ENCODE data around the gene C14orf93.
"Not testable (repeated sequence)": the region's sequence is repeated elsewhere in the genome, so short reads cannot be mapped to it uniquely, and the experiment has no call there.

Gene C14orf93

GRCh38 chr14:22965916-22966782 lies 43.8 kb downstream of the C14orf93 start:
- not testable (repeated sequence) for H3K4me3 Mint-ChIP-seq; H3K36me3 Mint-ChIP-seq (ENCODE audit: low read depth); H3K27ac Mint-ChIP-seq; H3K4me1 Mint-ChIP-seq (ENCODE audit: low read depth); H3K9me3 Mint-ChIP-seq
- H3K27me3 Mint-ChIP-seq (ENCODE audit: low read depth): peaks cover 14% of the 10 kb centered on the region

GRCh38 chr14:22962061-22962676 lies 47.8 kb downstream of the C14orf93 start:
- Mint-ChIP-seq H3K27ac (no peak overlapping the region), H3K9me3 (no peaks in the 10 kb centered on the region), H3K4me3 (no peak overlapping the region), H3K36me3 (ENCODE audit: low read depth) (no peaks in the 10 kb centered on the region), H3K4me1 (ENCODE audit: low read depth) (peaks cover 2% of the 10 kb centered on the region), H3K27me3 (ENCODE audit: low read depth) (peaks cover 21% of the 10 kb centered on the region)

- Mint-ChIP-seq H3K36me3 (ENCODE audit: low read depth) (peaks cover 13% of the 10 kb centered on the region), H3K27me3 (ENCODE audit: low read depth) (peaks cover 8% of the 10 kb centered on the region), H3K4me3 (peak overlapping the region; percentile 90), H3K4me1 (ENCODE audit: low read depth) (peaks cover 18% of the 10 kb centered on the region), H3K9me3 (no peaks in the 10 kb centered on the region), H3K27ac (peak overlapping the region; percentile 85)
Measured at GRCh38 chr14:22955702-22956569, 54.0 kb downstream of the C14orf93 start.

GRCh38 chr14:22952418-22952817 lies 57.5 kb downstream of the C14orf93 start:
- no peak overlapping the region for H3K4me3 Mint-ChIP-seq

GRCh38 chr14:22951795-22952194 lies 58.1 kb downstream of the C14orf93 start:
- not testable (repeated sequence) for H3K4me3 Mint-ChIP-seq
- peaks cover 22% of the 10 kb centered on the region for H3K36me3 Mint-ChIP-seq (ENCODE audit: low read depth)

More at GRCh38 chr14:22952418-22952817, 57.5 kb downstream of the C14orf93 start:
- Mint-ChIP-seq H3K9me3 (no peaks in the 10 kb centered on the region), H3K27ac (no peak overlapping the region), H3K27me3 (ENCODE audit: low read depth) (no peaks in the 10 kb centered on the region), H3K4me1 (ENCODE audit: low read depth) (peaks cover 17% of the 10 kb centered on the region), H3K36me3 (ENCODE audit: low read depth) (peaks cover 16% of the 10 kb centered on the region)

GRCh38 chr14:22945642-22946041 lies 64.3 kb downstream of the C14orf93 start:
- Mint-ChIP-seq H3K4me1 (ENCODE audit: low read depth) (no peaks in the 10 kb centered on the region), H3K36me3 (ENCODE audit: low read depth) (peaks cover 15% of the 10 kb centered on the region), H3K9me3 (no peaks in the 10 kb centered on the region), H3K4me3 (no peak overlapping the region), H3K27ac (no peak overlapping the region), H3K27me3 (ENCODE audit: low read depth) (no peaks in the 10 kb centered on the region)

More at GRCh38 chr14:22951795-22952194, 58.1 kb downstream of the C14orf93 start:
- not testable (repeated sequence) for H3K9me3 Mint-ChIP-seq; H3K27me3 Mint-ChIP-seq (ENCODE audit: low read depth); H3K27ac Mint-ChIP-seq
- H3K4me1 Mint-ChIP-seq (ENCODE audit: low read depth): peaks cover 16% of the 10 kb centered on the region

- Mint-ChIP-seq H3K4me1 (ENCODE audit: low read depth) (no peaks in the 10 kb centered on the region), H3K27ac (no peak overlapping the region), H3K27me3 (ENCODE audit: low read depth) (no peaks in the 10 kb centered on the region), H3K36me3 (ENCODE audit: low read depth) (peaks cover 7% of the 10 kb centered on the region), H3K4me3 (no peak overlapping the region), H3K9me3 (no peaks in the 10 kb centered on the region)
Measured at GRCh38 chr14:22939684-22940083, 70.3 kb downstream of the C14orf93 start.
